GM12864 (cell line): Measurements from ENCODE around the gene CDC27.
"Not testable (repeated sequence)": the region's sequence is repeated elsewhere in the genome, so short reads cannot be mapped to it uniquely, and the experiment has no call there.

Experiments
- DNase-seq: peaks from one replicate; pipeline ENCODE4 v3.0.0-alpha.2; 2011; ENCODE audit warnings: low read depth
- H3K4me3 ChIP-seq: 2 replicates; pipeline ENCODE4 v1.5.1; 2011; ENCODE audit warnings: mild to moderate bottlenecking, low read depth, low read length, control low read depth
- TF ChIP-seq, protein P1 (sequence below): IDR thresholded peaks from 2 replicates; pipeline ENCODE4 v1.5.1; 2011; ENCODE audit warnings: low read depth, mild to moderate bottlenecking, moderate library complexity, low read length, control low read depth, inconsistent platforms; ENCODE audit errors: missing control alignments

Gene CDC27

DNA sequence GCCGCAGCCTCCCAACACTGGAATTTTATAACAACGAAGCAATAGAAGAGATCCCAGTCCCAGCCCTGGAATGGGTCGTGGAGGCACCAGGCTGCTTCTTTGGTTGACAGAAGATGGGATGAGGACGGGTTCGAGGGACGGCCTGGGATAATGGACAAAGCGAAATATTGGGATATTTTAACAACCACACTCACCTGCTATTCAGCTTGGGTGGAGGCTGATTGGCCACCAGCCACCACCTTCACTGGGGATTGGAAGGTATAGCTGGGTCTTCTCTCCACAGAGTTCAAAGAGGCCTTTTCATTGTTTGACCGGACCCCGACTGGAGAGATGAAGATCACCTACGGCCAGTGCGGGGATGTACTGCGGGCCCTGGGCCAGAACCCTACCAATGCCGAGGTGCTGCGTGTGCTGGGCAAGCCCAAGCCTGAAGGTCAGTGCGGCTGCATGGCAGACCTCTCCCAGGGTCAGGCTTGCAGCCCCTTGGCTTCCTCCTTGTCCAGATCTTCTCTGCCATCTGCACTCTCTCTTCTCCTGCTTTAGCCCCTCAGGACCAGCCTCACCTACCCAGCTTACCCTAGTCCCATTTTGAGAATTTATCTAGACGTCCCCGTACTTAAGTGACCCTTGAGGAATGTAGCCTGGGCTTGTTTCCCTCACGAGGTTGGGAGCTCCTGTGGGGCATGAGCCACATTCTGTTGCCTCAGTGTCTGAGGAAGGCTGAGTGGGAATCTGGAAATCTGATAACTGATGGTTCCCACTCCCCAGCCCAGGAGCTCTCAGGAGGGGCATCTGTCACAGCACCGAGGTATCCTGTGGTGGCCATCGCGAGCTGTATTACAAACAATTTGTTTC, 30.8 kb upstream of the CDC27 start:
- H3K4me3 ChIP-seq, result no peak overlapping the region
- no peak for DNase-seq
- TF ChIP-seq, protein P1, sequence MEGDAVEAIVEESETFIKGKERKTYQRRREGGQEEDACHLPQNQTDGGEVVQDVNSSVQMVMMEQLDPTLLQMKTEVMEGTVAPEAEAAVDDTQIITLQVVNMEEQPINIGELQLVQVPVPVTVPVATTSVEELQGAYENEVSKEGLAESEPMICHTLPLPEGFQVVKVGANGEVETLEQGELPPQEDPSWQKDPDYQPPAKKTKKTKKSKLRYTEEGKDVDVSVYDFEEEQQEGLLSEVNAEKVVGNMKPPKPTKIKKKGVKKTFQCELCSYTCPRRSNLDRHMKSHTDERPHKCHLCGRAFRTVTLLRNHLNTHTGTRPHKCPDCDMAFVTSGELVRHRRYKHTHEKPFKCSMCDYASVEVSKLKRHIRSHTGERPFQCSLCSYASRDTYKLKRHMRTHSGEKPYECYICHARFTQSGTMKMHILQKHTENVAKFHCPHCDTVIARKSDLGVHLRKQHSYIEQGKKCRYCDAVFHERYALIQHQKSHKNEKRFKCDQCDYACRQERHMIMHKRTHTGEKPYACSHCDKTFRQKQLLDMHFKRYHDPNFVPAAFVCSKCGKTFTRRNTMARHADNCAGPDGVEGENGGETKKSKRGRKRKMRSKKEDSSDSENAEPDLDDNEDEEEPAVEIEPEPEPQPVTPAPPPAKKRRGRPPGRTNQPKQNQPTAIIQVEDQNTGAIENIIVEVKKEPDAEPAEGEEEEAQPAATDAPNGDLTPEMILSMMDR, result no peak

DNA sequence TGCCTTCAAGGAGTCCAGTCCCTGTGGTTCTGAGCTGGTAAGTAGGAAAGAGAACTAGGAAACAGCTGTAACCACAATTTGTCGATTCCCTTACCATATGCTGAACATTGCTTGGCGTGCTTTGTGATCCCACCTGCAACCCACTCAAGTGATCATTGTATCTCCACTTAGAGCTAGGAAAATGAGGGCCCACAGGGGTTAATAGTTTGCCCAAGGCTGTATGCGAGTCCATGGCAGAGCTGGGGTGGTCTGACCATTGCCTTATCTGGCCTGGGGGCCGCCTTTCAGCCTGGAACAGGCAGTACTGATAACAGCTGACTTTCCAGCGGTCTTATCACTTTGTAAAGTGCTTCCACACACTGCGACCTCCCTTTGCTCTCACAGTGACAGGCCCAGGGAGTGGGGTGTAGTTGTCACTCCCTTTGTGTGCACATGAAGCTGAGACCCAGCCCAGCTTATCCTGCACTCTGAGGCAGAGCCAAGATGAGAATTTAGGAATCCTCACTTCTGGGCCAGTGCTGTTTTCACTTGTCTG, 29.9 kb upstream of the CDC27 start:
- H3K4me3 ChIP-seq, result no peak overlapping the region
- no peak for DNase-seq
- TF ChIP-seq, protein P1, result no peak

DNA sequence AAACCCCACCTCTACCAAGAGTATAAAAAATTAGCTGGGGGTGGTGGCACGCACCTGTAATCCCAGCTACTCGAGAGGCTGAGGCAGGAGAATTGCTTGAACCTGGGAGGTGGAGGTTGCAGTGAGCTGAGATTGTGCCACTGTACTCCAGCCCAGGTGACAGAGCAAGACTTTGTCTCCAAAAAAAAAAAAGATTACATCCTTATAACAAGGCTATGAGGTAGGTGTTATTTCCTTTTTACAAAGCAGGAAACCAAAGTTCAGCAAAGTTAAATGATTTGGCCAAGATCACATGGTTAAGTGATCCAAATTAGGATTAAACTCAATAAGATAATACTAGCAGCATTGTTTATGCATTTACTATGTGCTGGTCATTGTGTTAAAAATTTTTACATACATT, 28.2 kb upstream of the CDC27 start:
- not testable (repeated sequence) for H3K4me3 ChIP-seq, DNase-seq

GRCh38 chr17:47216821-47217220, 27.7 kb upstream of the CDC27 start:
- H3K4me3 ChIP-seq, DNase-seq: not testable (repeated sequence)

- H3K4me3 ChIP-seq, result no peak overlapping the region
- DNase-seq, result no peak
- TF ChIP-seq, protein P1, result no peak
These were observed 25.8 kb upstream of the CDC27 start for GRCh38 chr17:47214931-47215330.

GRCh38 chr17:47213540-47213939, 24.4 kb upstream of the CDC27 start:
- H3K4me3 ChIP-seq, result no peak overlapping the region
- TF ChIP-seq, protein P1, result no peak
- no peak for DNase-seq

DNA sequence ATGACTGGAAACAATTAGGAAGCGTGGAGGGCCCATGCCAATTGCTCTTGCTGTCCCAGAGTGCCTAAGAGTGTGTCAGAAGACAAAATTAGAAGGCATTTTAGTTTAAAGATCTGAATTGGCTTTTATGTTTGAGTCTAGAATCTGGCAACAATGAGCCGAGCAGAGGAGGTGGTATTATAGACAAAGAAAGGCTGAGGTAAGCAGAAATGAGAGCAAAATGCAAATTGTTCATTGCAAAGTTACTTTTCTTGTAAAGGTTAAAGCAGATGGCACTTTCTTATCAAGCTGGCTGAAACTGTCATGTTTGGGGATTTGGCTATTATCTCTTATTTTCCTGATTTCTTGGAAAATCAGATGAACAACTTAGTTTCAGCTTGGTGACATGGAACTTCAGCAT, 23.4 kb upstream of the CDC27 start:
- H3K4me3 ChIP-seq, result no peak overlapping the region
- no peak for DNase-seq
- TF ChIP-seq, protein P1, result no peak

GRCh38 chr17:47210779-47211178, 21.7 kb upstream of the CDC27 start:
- no peak overlapping the region for H3K4me3 ChIP-seq
- TF ChIP-seq, protein P1, result no peak
- DNase-seq, result no peak
